GM21447 (cell line): Measurements from ENCODE around the gene MED12L.
"Not testable (repeated sequence)": the region's sequence is repeated elsewhere in the genome, so short reads cannot be mapped to it uniquely, and the experiment has no call there.

Experiments
- ATAC-seq: cut with Tn5 transposase; IDR thresholded peaks from one replicate; pipeline ENCODE4 v1.9.1; 2021; ENCODE audit not compliant: unreplicated experiment

Gene MED12L, protein sequence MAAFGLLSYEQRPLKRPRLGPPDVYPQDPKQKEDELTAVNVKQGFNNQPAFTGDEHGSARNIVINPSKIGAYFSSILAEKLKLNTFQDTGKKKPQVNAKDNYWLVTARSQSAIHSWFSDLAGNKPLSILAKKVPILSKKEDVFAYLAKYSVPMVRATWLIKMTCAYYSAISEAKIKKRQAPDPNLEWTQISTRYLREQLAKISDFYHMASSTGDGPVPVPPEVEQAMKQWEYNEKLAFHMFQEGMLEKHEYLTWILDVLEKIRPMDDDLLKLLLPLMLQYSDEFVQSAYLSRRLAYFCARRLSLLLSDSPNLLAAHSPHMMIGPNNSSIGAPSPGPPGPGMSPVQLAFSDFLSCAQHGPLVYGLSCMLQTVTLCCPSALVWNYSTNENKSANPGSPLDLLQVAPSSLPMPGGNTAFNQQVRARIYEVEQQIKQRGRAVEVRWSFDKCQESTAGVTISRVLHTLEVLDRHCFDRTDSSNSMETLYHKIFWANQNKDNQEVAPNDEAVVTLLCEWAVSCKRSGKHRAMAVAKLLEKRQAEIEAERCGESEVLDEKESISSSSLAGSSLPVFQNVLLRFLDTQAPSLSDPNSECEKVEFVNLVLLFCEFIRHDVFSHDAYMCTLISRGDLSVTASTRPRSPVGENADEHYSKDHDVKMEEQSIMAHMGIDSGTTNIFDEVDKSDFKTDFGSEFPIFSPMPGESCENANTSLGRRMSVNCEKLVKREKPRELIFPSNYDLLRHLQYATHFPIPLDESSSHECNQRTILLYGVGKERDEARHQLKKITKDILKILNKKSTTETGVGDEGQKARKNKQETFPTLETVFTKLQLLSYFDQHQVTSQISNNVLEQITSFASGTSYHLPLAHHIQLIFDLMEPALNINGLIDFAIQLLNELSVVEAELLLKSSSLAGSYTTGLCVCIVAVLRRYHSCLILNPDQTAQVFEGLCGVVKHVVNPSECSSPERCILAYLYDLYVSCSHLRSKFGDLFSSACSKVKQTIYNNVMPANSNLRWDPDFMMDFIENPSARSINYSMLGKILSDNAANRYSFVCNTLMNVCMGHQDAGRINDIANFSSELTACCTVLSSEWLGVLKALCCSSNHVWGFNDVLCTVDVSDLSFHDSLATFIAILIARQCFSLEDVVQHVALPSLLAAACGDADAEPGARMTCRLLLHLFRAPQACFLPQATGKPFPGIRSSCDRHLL (N-terminal part only)

GRCh38 chr3:151085227-151085888 lies at the start of gene MED12L:
Gene MED12L (plus strand): TSS chr3:151085664. CDS start chr3:151086927, 1,263 bp downstream.
- ATAC-seq: peak; percentile 44

DNA sequence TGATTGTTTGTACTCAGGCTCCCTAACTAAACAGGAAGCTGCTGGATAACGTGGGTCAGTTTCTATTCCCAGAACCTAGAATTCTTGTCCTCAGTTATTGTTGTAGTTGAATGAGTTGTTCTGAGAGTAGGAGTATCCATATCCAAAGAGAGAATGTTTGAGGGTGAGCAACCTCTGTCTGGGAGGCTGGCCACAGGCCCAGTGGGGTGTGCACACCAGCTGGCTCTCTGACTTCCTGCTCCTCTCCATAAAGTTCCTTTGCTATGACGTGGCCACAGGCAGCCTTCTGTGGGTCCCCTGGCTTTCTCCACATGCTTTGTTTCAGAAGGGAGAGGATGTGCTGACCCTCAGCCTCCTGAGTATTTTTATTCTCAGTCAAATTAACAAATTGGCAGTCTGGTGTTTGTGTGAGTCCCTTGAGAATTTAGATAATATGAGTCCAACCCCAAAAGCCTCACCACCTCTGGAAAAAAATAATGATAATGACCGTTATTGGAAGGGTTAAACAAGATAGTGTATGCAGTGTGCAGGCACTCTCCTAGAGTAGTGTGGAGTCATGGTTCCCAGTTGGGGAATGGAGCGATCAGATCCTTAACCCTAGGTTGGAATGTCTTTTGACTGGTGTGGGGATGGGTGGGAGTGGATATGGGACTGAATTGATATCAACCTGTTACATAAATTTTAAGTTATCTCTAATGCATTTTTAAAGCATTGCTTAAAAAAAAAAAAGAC lies 47.6 kb upstream of the MED12L start:
- no peak for ATAC-seq

GRCh38 chr3:151044706-151045105 lies 40.8 kb upstream of the MED12L start:
- ATAC-seq: no peak

DNA sequence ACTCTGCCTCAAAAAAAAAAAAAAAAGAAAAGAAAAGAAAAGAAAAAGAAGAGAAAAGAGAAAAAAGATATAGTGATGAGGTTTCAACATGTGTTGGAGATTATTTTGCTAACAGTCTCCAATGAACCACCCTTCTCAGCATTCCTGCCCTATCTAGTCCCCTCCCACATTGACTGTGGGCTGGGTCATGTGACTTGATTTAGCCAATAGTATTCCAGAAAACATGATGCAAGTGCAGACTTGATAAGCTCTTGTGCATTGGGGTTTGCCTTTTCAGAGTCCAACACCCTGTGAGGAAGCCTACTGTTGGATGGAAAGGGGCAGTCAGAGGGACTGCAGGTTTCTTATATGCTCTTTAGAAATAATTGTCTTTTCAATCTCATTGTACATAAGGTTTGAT lies 37.8 kb upstream of the MED12L start:
- no peak for ATAC-seq

GRCh38 chr3:151051533-151051932 lies 33.9 kb upstream of the MED12L start:
- ATAC-seq: no peak

- ATAC-seq: no peak
These were observed 33.1 kb upstream of the MED12L start for GRCh38 chr3:151052346-151052745.

GRCh38 chr3:151052756-151053155 lies 32.7 kb upstream of the MED12L start:
- no peak for ATAC-seq

DNA sequence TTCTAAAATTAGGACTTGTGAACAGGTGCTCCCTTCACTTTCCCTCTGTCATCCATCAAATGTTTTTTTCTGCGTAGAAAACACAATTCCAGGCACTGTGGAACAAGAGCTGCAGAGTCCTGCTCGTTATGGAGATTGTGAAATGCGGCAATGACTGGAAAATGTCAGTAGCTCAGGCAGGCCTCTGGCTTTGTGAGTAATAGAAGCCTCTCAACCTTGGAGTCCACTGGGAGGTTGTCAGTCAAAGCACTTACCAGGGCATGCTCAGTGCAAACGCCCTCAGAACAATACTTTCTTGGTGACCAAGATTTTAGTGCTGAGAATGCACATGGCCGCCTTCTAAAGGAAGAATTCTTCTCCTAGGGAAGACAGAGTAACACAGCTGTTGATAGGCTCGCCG lies 26.7 kb upstream of the MED12L start:
- no peak for ATAC-seq

DNA sequence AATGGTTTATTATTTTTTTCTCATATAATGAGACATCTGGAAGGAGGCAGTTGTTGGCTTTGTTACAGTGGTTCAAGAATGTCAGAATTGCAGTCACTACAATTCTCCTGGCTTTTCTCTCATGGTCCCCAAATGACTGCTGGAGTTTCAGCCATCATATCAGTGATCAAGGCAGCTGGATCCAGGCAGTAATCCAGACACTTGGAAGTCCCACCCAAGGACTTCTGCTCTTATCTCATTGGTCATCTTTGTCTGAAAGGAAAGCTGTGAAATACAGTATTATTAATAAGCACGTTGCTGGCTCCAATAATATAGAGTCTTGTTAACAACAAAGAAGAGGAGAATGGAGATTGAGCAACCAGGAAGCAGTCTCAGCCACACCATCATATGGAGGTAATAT lies 22.9 kb upstream of the MED12L start:
- ATAC-seq: no peak

GRCh38 chr3:151067158-151067557 lies 18.3 kb upstream of the MED12L start:
- ATAC-seq: no peak

- ATAC-seq: not testable (repeated sequence)
These were observed 12.6 kb upstream of the MED12L start for GRCh38 chr3:151072842-151073241.

GRCh38 chr3:151074256-151074655 lies 11.2 kb upstream of the MED12L start:
- no peak for ATAC-seq

- no peak for ATAC-seq
These were observed 9.4 kb upstream of the MED12L start for GRCh38 chr3:151075869-151076562.

GRCh38 chr3:151076626-151077025 lies 8.8 kb upstream of the MED12L start:
- no peak for ATAC-seq

- not testable (repeated sequence) for ATAC-seq
These were observed 4.4 kb upstream of the MED12L start for GRCh38 chr3:151081082-151081481.

- no peak for ATAC-seq
These were observed 2.3 kb upstream of the MED12L start for GRCh38 chr3:151082880-151083838.

GRCh38 chr3:151084893-151085226 lies 604 bp upstream of the MED12L start:
- ATAC-seq: no peak

GRCh38 chr3:151085889-151086483 lies 522 bp downstream of the MED12L start:
- ATAC-seq: peak; percentile 21
